ENCODE data around the gene SEC14L2. TPM values are rescaled to one million over a fixed set of nuclear protein-coding genes. Genes with fewer than 3 reads are reported as not detected.

SEC14L2 gene
- total RNA-seq, 1 donor = 16.6 TPM

- Histone ChIP-seq H3K27me3 (ENCODE audit: insufficient read depth, low read length) (no peaks in the 10 kb centered on the region), H3K79me2 (ENCODE audit: insufficient read depth, low read length) (no peaks in the 10 kb centered on the region)
- TF ChIP-seq, protein P1, sequence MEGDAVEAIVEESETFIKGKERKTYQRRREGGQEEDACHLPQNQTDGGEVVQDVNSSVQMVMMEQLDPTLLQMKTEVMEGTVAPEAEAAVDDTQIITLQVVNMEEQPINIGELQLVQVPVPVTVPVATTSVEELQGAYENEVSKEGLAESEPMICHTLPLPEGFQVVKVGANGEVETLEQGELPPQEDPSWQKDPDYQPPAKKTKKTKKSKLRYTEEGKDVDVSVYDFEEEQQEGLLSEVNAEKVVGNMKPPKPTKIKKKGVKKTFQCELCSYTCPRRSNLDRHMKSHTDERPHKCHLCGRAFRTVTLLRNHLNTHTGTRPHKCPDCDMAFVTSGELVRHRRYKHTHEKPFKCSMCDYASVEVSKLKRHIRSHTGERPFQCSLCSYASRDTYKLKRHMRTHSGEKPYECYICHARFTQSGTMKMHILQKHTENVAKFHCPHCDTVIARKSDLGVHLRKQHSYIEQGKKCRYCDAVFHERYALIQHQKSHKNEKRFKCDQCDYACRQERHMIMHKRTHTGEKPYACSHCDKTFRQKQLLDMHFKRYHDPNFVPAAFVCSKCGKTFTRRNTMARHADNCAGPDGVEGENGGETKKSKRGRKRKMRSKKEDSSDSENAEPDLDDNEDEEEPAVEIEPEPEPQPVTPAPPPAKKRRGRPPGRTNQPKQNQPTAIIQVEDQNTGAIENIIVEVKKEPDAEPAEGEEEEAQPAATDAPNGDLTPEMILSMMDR (IDR thresholded peaks at IDR 0.05; ENCODE audit: extremely low read depth, low read depth, low read length) = no peak
Observed at GRCh38 chr22:30380011-30380410, 16.8 kb upstream of the SEC14L2 start.

DNA sequence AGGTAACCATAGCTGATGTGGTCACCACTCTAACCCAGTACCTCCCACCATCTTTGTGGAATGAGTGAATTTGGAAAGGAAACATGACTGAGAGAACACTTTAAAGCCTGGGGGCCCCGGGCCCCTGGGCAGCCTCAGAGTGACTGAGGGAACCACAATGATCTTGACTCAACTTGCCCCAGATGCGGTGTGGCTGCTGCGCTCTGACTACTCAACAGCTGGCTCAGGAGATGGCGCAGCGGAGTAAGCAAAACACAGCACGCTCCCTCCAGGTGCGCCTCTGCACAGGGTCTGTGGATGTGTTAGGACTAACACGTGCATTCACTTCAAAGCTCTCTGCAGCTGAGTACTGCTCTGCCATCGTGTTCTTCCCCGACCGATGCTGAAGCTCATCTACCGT, 15.6 kb upstream of the SEC14L2 start:
- peaks cover 3% of the 10 kb centered on the region for H3K79me2 ChIP-seq (ENCODE audit: insufficient read depth, low read length)
- peak; percentile 37 for DNase-seq (ENCODE audit: insufficient read length, low spot score, missing footprints)
- H4K20me1 ChIP-seq (ENCODE audit: insufficient read depth, low read length) = no peaks in the 10 kb centered on the region
- no peak overlapping the region for H3K27ac ChIP-seq (ENCODE audit: low read depth, low read length)
- peaks cover 27% of the 10 kb centered on the region for H3K36me3 ChIP-seq (ENCODE audit: insufficient read depth, low read length)
- TF ChIP-seq, protein P1 (IDR thresholded peaks at IDR 0.05; ENCODE audit: extremely low read depth, low read depth, low read length) = no peak
- H3K4me1 ChIP-seq (ENCODE audit: insufficient read depth, low read length) = peaks cover 5% of the 10 kb centered on the region
- no peak overlapping the region for H3K4me2 ChIP-seq (ENCODE audit: insufficient read depth, low read length)
- no peak overlapping the region for H3K4me3 ChIP-seq (ENCODE audit: insufficient read depth, low read length)
- H2AFZ ChIP-seq (ENCODE audit: low read length) = no peak overlapping the region
- no peaks in the 10 kb centered on the region for H3K9me3 ChIP-seq (ENCODE audit: low read depth, low read length)
- H3K27me3 ChIP-seq (ENCODE audit: insufficient read depth, low read length) = no peaks in the 10 kb centered on the region

More at GRCh38 chr22:30380011-30380410, 16.8 kb upstream of the SEC14L2 start:
- Histone ChIP-seq H3K27ac (ENCODE audit: low read depth, low read length) (no peak overlapping the region), H2AFZ (ENCODE audit: low read length) (no peak overlapping the region), H3K4me1 (ENCODE audit: insufficient read depth, low read length) (no peaks in the 10 kb centered on the region), H3K9me3 (ENCODE audit: low read depth, low read length) (no peaks in the 10 kb centered on the region), H3K4me2 (ENCODE audit: insufficient read depth, low read length) (no peak overlapping the region), H3K4me3 (ENCODE audit: insufficient read depth, low read length) (no peak overlapping the region), H4K20me1 (ENCODE audit: insufficient read depth, low read length) (no peaks in the 10 kb centered on the region), H3K36me3 (ENCODE audit: insufficient read depth, low read length) (peaks cover 27% of the 10 kb centered on the region)
- DNase-seq (ENCODE audit: insufficient read length, low spot score, missing footprints) = peak; percentile 71

DNA sequence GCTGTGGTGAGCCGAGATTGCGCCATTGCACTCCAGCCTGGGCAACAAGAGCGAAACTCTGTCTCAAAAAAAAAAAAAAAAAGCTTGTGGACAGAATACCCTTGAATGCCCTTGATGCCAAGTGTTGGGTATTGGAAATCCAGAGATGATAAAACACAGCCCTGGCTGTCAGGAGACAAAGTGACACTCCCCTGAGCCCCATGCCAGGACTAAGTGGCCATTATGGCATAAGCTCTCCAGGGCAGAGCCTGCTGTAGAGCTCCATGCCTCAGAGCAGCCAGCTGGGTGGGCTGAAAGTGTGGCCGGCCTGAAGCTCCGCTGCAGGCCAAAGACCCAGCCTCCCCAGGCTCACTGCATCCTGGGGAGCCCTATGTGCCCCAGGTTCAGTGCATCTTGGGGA, 14.5 kb upstream of the SEC14L2 start:
- no peak for DNase-seq (ENCODE audit: insufficient read length, low spot score, missing footprints)
- no peak overlapping the region for H2AFZ ChIP-seq (ENCODE audit: low read length)
- H4K20me1 ChIP-seq (ENCODE audit: insufficient read depth, low read length) = no peaks in the 10 kb centered on the region
- no peak overlapping the region for H3K27ac ChIP-seq (ENCODE audit: low read depth, low read length)
- TF ChIP-seq, protein P1 (IDR thresholded peaks at IDR 0.05; ENCODE audit: extremely low read depth, low read depth, low read length) = no peak
- H3K79me2 ChIP-seq (ENCODE audit: insufficient read depth, low read length) = peaks cover 8% of the 10 kb centered on the region
- H3K4me3 ChIP-seq (ENCODE audit: insufficient read depth, low read length) = no peak overlapping the region
- H3K4me2 ChIP-seq (ENCODE audit: insufficient read depth, low read length) = no peak overlapping the region
- H3K4me1 ChIP-seq (ENCODE audit: insufficient read depth, low read length) = peaks cover 9% of the 10 kb centered on the region
- peaks cover 25% of the 10 kb centered on the region for H3K36me3 ChIP-seq (ENCODE audit: insufficient read depth, low read length)
- H3K27me3 ChIP-seq (ENCODE audit: insufficient read depth, low read length) = no peaks in the 10 kb centered on the region
- H3K9me3 ChIP-seq (ENCODE audit: low read depth, low read length) = no peaks in the 10 kb centered on the region

GRCh38 chr22:30383061-30383460, 13.8 kb upstream of the SEC14L2 start:
- H3K79me2 ChIP-seq (ENCODE audit: insufficient read depth, low read length) = peaks cover 8% of the 10 kb centered on the region
- H3K27me3 ChIP-seq (ENCODE audit: insufficient read depth, low read length) = no peaks in the 10 kb centered on the region
- H3K27ac ChIP-seq (ENCODE audit: low read depth, low read length) = no peak overlapping the region
- no peaks in the 10 kb centered on the region for H4K20me1 ChIP-seq (ENCODE audit: insufficient read depth, low read length)
- TF ChIP-seq, protein P1 (IDR thresholded peaks at IDR 0.05; ENCODE audit: extremely low read depth, low read depth, low read length) = no peak
- no peak overlapping the region for H2AFZ ChIP-seq (ENCODE audit: low read length)
- peaks cover 19% of the 10 kb centered on the region for H3K36me3 ChIP-seq (ENCODE audit: insufficient read depth, low read length)
- DNase-seq (ENCODE audit: insufficient read length, low spot score, missing footprints) = peak; percentile 53
- H3K4me2 ChIP-seq (ENCODE audit: insufficient read depth, low read length) = no peak overlapping the region
- H3K4me3 ChIP-seq (ENCODE audit: insufficient read depth, low read length) = no peak overlapping the region
- peaks cover 9% of the 10 kb centered on the region for H3K4me1 ChIP-seq (ENCODE audit: insufficient read depth, low read length)
- H3K9me3 ChIP-seq (ENCODE audit: low read depth, low read length) = no peaks in the 10 kb centered on the region
